Measurements from ENCODE around the gene RPS15. TPM values are rescaled to one million over a fixed set of nuclear protein-coding genes. Genes with fewer than 3 reads are reported as not detected.

The RPS15 gene
- total and polyA plus RNA-seq, 9 of the 15 experiments (the other 6 are each of a cell fraction or from before 2014, with no cell fraction given), result 605 to 2,791 (median 957) TPM

DNA sequence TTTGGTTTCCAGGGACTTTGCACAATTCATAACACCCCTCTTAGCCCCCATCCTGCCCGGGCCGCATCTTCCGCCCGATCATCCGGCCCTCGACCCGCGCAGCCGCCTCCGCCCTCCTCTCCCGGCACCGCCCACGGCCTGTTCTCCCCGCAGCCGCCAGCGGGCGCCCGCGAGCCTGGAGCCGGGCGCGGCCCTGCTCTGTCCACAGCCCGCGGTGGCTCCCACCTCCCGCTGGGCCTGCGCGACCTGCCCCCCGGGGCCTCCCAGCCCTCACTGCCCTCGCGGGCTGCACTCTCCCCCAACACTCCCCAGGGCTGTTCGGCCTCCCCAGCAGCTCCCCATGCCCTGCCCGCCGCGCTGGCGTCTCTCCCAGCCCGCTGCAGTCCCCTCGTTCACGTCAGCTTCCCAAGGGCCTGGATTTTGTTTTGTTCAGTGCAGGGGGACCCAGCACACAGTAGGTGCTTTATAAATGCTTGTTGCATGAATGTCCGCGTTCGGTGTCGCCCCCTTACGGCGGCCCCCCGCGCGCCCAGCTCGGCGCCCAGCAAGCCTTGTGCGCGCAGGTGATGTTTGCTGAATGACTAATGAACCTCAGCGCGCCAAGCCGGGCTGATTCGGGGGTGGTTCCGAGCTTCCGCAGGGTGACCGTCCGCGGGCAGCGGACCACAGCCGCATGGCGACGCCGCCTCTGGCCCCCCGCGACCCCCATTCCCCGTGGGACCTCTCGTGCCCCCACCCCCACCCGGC is 7.2 kb downstream of the RPS15 start (continued):
- no peak for TF ChIP-seq CHD7 (IDR thresholded peaks at IDR 0.05; ENCODE audit: low read depth, low read length)
- no peak for TF ChIP-seq BCL6 (CRISPR knock-in tag; IDR thresholded peaks at IDR 0.05)
- TF ChIP-seq, protein P1, sequence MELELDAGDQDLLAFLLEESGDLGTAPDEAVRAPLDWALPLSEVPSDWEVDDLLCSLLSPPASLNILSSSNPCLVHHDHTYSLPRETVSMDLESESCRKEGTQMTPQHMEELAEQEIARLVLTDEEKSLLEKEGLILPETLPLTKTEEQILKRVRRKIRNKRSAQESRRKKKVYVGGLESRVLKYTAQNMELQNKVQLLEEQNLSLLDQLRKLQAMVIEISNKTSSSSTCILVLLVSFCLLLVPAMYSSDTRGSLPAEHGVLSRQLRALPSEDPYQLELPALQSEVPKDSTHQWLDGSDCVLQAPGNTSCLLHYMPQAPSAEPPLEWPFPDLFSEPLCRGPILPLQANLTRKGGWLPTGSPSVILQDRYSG (tag; conservative IDR thresholded peaks at IDR 0.05; ENCODE audit: low read depth), result no peak
- TF ChIP-seq FOXJ3 (CRISPR knock-in tag; IDR thresholded peaks at IDR 0.05), result no peak
- TF ChIP-seq DACH1 (IDR thresholded peaks at IDR 0.05; ENCODE audit: partially characterized antibody), result peak; percentile 11
- TF ChIP-seq RUNX1 (IDR thresholded peaks at IDR 0.05; ENCODE audit: low read depth), result no peak
- TF ChIP-seq ZNF431 (CRISPR knock-in tag; IDR thresholded peaks at IDR 0.05), result peak; percentile 57; the same call in 1 of the 2 replicates
- no peak for TF ChIP-seq NEUROD1 (IDR thresholded peaks at IDR 0.05; ENCODE audit: borderline replicate concordance, low read depth, low read length, partially characterized antibody)
- TF ChIP-seq EGR1 (conservative IDR thresholded peaks at IDR 0.05), result peak; percentile 95
- TF ChIP-seq YBX1 (IDR thresholded peaks at IDR 0.05), result no peak
- no peak for TF ChIP-seq FOS (IDR thresholded peaks at IDR 0.05; ENCODE audit: extremely low read depth, insufficient read length)
- TF ChIP-seq CBX3 (IDR thresholded peaks at IDR 0.05; ENCODE audit: borderline replicate concordance in 1 of 2, low read length in 2 of 2), result no peak
- TF ChIP-seq ZNF764 (CRISPR knock-in tag; IDR thresholded peaks at IDR 0.05; ENCODE audit: low read depth), result no peak
- TF ChIP-seq MTA3 (IDR thresholded peaks at IDR 0.05; ENCODE audit: borderline replicate concordance), result peak; percentile 56; the same call in 1 of the 2 replicates
- TF ChIP-seq HDAC3 (IDR thresholded peaks at IDR 0.05; ENCODE audit: borderline replicate concordance, partially characterized antibody), result no peak
- TF ChIP-seq SMAD4 (CRISPR knock-in tag; conservative IDR thresholded peaks at IDR 0.05), result peak; percentile 61; the same call in 1 of the 2 replicates

Data from K562 (cell line).